ENCODE measurements around the gene ZGRF1.
A peak's percentile ranks its signal among the peaks of the same experiment; 100 is the strongest.
"Not testable (repeated sequence)": the region's sequence is repeated elsewhere in the genome, so short reads cannot be mapped to it uniquely, and the experiment has no call there.

Gene ZGRF1

DNA sequence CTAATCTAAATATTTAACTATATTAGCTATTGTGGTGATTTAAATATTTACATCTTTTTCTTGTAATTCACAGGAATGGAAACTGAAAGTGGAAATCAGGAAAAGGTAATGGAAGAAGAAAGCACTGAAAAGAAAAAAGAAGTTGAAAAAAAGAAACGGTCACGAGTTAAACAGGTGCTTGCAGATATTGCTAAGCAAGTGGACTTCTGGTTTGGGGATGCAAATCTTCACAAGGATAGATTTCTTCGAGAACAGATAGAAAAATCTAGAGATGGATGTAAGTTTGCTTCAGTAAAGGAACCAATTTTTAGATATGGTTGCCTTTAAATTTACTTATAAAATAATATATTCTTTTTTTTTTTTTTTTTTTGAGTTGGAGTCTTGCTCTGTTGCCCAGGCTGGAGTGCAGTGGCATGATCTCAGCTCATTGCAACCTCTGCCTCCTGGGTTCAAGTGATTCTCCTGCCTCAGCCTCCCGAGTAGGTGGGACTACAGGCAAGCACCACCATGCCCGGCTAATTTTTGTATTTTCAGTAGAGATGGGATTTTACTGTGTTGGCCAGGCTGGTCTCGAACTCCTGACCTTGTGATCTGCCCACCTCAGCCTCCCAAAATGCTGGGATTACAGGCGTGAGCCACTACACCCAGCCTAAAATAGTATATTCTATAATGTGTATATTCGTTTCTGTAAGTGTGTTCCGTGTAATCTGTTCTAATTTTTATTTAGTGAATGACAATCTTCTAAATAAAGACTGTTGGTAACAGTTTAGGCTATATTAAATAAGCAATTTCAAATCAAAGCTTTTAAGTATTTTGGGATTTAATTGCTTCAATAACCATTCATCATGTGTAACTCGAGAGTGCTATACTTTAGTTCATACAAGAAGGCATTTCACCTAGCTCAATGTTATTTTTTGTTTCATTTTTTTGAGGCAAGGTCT lies 8.2 kb upstream of the ZGRF1 start:
- not testable (repeated sequence) for DNase-seq

DNA sequence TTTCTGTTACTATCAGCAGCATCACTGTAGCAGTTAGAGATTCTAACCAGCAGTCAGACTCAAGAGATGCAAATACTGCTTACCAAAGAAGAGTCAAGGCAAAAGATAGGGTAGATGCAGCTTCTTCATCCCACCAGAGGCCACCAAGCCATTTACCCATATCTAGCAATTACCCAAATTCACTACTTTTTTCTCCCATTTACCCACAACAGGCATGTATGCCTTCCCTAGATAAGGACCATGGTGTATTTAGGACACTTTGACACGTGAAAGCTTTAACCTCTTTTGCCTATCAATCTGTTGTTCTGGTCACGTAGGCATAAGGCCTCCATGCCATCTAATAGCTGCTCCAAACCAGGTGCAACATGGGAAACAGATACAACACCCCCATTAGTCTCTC lies 5.8 kb upstream of the ZGRF1 start:
- DNase-seq: no peak

DNA sequence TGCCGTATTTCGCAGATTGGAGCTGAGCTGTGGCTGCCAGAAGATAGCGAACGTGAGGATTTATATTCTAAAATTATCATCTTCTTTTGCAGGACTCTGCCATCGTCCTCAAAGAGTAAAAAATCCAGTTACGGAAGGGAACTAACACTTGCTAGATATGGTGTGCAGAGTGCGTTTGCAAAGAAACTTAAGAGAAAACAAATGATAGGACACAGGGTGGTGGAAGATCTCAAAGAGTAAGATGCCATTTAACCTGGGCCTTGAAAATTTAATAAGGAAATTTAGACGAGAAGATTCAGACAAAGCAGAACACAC lies 800 bp upstream of the ZGRF1 start:
- no peak for DNase-seq

- no peak for DNase-seq
Measured at GRCh38 chr4:112633477-112634235, 3.1 kb downstream of the ZGRF1 start.

- DNase-seq: no peak
Measured at GRCh38 chr4:112626228-112626627, 10.5 kb downstream of the ZGRF1 start.

DNA sequence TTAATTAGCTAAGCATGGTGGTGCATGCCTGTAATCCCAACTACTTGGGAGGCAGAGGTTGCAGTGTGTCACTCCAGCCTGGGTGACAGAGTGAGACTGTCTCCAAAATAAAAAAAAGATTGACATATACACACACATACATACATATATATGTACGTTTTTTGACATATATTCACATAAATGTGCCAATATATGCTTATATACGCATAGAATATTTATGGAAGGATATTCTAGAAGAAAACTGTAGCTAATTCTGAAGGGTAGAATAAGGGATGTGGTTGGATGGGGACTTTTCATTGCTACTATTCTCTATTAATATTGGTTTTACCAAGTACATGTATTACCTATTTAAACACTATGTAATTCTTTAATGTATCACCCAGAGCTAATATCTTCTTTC lies 19.7 kb downstream of the ZGRF1 start:
- no peak for DNase-seq

DNA sequence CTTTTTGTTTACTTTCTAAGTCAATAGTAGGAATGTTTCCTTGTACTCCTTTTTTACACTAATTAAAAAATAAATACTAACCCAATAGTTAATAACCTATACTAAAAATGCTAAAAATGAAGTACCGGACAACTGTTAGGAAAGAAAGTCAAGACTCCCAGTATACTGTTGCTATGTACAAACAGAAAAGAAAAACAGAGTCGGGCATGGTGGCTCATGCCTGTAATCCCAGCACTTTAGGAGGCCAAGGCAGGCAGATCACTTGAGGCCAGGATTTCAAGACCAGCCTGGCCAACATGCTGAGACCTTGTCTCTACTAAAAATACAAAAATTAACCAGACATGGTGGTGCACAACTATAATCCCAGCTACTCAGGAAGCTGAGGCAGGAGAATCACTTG lies 23.9 kb downstream of the ZGRF1 start:
- not testable (repeated sequence) for DNase-seq

DNA sequence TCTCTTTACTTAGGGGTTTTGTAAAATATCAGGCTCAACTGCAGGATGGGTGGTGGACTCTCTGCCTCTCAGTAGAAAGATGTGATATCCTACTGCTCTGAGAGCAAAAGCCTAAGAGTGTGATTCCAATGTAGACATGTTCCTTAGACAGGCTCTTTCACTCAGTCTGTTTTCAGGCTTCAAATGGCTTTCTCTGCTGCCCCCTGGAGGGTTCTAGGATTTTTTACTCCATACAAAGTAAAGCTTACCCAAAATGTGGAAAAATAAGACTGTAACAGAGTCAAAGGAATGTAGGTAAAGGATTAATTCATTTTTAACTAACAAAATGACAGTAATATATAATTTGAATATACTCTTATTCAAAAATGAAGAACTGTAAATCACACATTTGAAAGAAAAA lies 32.1 kb downstream of the ZGRF1 start:
- peak; percentile 39 for DNase-seq

GRCh38 chr4:112594993-112595392 lies 41.7 kb downstream of the ZGRF1 start:
- DNase-seq: no peak

DNA sequence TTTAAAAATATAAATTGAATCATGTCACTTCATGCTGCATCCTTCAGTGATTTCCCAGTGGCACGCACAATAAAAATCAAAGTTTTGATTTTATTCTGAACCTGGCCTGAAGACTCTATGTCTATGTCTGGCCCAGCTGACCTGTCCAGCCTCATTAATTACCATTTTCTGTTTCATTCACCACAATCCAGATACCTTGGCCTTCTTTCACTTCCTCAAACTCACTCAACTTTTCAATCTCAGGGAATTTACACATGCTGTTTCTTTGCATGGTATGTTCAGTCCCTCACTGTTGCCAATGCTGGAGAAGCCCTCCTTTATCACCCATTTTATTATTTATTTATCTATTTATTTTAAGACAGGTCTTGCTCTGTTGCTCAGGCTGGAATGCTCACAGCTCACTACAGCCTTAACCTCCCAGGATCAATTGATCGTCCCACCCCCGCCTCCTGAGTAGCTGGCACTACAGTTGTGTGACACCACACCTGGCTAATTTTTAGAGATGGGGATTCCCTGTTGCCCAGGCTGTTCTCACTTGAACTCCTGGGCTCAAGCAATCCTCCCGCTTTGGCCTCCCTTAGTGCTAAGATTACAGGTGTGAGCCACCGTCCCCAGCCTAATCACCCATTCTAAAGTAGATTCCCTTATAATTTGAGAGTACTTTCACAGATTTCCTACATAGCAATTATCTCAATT lies 43.1 kb downstream of the ZGRF1 start:
- DNase-seq: no peak

DNA sequence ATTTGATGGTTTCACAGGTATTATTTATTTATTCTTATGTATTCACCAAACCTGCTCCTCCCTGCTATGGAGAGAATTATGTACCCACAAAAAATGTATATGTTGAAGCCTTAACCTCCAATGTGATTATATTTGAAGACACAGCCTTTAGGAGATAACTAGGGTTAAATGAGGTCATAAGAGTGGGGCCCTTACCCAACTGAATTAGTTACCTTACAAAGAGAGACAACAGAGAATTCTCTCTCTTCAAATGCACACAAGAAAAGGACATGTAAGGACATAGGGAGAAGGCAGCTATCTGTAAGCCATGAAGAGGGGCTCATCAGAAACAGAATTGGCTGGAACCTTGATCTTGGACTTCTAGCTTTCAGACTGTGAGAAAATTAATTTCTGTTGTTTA lies 44.0 kb downstream of the ZGRF1 start:
- no peak for DNase-seq

GRCh38 chr4:112591593-112591992 lies 45.1 kb downstream of the ZGRF1 start:
- no peak for DNase-seq

DNA sequence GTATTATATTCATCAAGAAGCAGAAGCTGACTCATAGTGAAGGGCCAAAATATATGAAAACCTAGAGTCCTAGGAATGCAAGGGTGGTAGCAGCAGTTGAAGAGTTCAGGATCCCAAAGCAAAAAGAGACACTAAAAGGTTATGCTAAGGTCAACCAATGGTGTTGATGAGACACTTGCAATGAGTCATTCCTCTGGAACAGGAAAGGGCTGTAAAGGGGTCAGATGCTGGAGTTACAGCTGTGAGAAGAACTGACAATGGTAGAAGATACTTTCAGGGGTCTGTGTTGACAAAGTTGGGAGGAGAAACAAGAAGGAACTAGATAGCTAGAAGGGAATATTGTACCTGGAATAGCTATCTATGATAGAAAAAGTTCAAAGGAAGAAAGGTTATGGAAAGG lies 47.5 kb downstream of the ZGRF1 start:
- no peak for DNase-seq

GRCh38 chr4:112585977-112586736 lies 50.6 kb downstream of the ZGRF1 start:
- DNase-seq: no peak

DNA sequence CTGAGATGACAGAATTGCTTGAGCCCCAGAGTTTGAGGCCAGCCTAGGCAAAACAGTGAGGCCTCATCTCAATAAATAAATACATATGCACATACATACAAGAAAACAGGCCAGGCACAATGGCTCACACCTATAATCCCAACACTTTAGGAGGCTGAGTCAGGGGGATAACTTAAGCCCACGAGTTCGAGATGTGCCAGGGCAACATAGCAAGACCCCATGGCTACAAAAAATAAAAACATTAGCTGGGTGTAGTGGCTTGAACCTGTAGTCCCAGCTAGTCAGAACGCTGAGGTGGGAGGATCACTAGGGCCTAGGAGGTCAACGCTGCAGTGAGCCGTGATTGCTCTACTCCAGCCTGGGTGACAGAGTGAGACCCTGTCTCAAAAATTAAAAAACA lies 69.2 kb downstream of the ZGRF1 start:
- no peak for DNase-seq

DNA sequence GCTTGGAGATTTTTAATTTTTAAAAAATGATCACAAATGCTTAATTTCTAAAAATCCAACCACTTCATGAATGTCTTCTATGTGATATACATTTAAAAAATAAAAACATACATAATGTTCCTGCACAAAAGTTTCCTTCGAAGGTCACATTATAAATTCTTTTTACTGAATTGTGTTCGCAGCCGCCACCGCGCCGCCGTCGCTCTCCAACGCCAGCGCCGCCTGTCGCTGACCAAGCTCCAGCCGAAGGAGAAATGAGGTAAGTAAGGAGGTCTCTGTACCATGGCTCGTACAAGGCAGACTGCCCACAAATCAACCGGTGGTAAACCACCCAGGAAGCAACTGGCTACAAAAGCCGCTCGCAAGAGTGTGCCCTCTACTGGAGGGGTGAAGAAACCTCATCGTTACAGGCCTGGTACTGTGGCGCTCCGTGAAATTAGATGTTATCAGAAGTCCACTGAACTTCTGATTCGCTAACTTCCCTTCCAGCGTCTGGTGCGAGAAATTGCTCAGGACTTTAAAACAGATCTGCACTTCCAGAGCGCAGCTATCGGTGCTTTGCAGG lies 71.9 kb downstream of the ZGRF1 start:
- no peak for DNase-seq

DNA sequence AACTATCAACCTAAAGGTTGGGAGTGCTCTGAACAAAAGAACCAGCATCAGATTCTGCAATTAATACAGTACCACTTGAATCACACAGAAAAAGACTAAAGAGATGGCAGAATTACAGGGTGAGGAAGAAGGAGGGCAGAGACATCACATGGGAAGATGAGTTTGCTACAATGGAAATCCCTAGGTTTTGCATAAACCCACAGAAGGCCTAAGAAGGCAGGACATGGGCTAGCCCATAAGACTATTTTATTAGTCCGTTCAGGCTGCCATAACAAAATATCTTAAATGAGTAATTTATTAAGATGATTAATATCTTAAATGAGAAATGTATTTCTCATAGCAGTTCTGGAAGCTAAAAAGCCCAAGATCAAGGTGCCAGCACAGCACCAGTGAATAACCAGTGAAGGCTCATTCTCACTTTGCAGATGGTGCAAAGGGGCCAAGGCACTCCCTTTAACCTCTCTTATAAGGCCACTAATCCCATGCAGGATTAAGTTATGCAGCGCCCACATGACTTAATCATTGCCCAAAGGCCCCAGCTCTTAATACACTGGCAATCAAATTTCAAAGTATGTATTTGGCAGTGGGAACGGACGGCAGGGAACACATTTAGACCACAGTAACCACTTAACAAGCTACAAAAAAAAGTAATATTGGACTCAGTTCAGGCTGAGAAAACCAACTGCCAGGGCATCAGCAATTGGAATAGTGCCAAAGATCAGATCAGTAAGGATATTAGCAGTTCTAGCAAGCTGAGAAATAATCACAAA lies 73.1 kb downstream of the ZGRF1 start:
- DNase-seq: no peak

GRCh38 chr4:112562254-112562879 lies 74.3 kb downstream of the ZGRF1 start:
- DNase-seq: no peak

DNA sequence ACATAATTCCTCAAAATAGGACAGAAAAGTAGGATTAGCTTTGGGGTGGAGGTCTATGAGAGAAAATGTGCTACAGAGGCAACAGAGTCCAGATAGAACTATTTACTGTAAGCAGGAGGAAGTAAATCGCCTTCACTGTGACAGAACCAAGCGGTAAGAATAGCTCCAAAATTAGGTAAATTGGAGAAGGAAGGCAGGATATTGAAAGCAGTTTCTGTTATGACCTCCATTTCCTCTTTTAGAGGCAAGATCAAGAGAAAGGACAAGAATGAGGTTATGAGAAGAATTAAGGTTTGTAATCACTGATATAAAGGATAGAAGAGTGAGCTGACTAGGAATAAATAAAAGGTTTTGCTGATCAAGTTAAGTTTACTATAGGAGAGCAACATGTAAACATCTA lies 76.6 kb downstream of the ZGRF1 start:
- no peak for DNase-seq

- DNase-seq: no peak
Measured at GRCh38 chr4:112559053-112559452, 77.7 kb downstream of the ZGRF1 start.

- no peak for DNase-seq
Measured at GRCh38 chr4:112557676-112558411, 78.9 kb downstream of the ZGRF1 start.

Data from stimulated activated CD4-positive, alpha-beta T cell treated with anti-CD3 and anti-CD28 coated beads, Interleukin-4, amount 100 ng/mL, for 24 hours (primary cell).